ENCODE results near the gene DUS1L.

- TF ChIP-seq CTCF (conservative IDR thresholded peaks at IDR 0.05) = no peak
- TF ChIP-seq ZFX (IDR thresholded peaks at IDR 0.05) = no peak
Measured at GRCh38 chr17:82085931-82086764, 20.5 kb upstream of the DUS1L start.
